K562 (cell line): ENCODE measurements around the gene TADA1. TPM values are rescaled to one million over a fixed set of nuclear protein-coding genes. Genes with fewer than 3 reads are reported as not detected.

Experiments
- CC2D1A ChIP-seq: fragments of 450-650 bp; IDR thresholded peaks from 2 replicates; pipeline ENCODE4 v1.6.1; 2017; ENCODE audit warnings: mild to moderate bottlenecking
- DIDO1 ChIP-seq: fragments of 450-650 bp; IDR thresholded peaks from 2 replicates; pipeline ENCODE4 v1.6.1; 2016; ENCODE audit warnings: low read depth, missing biosample characterization, missing genetic modification characterization
- FOSL1 ChIP-seq: fragments of 200-800 bp; sonication (Bioruptor generic); conservative IDR thresholded peaks from 2 replicates; pipeline ENCODE4 v1.6.1; 2016; ENCODE audit warnings: missing genetic modification characterization, missing compliant biosample characterization
- GTF2E2 ChIP-seq: fragments of 200-800 bp; sonication (Bioruptor generic); IDR thresholded peaks from 2 replicates; pipeline ENCODE4 v1.6.1; 2016; ENCODE audit warnings: missing genetic modification characterization, missing compliant biosample characterization
- KAT2B ChIP-seq: IDR thresholded peaks from one replicate; pipeline ENCODE4 v1.6.1; 2012; ENCODE audit warnings: low read depth, mild to moderate bottlenecking, control low read depth, inconsistent platforms, low read length, moderate library complexity
- KDM4B ChIP-seq, 2 experiments: fragments of 450-650 bp in 1 of 2; sonication (generic) in 1 of 2; IDR thresholded peaks; 2 replicates each; pipeline ENCODE4 v1.6.1; 2016 to 2017; ENCODE audit warnings: borderline replicate concordance in 2 of 2, antibody characterized with exemption in 1 of 2, low read depth in 1 of 2, mild to moderate bottlenecking in 1 of 2
- MNT ChIP-seq, 2 experiments: fragments of 450-650 bp; conservative IDR thresholded peaks; 2 replicates each; pipeline ENCODE4 v1.6.1; 2017; ENCODE audit warnings: mild to moderate bottlenecking in 2 of 2, moderate library complexity in 2 of 2
- MXI1 ChIP-seq: IDR thresholded peaks from 2 replicates; pipeline ENCODE4 v1.6.1; 2011; ENCODE audit warnings: low read depth, mild to moderate bottlenecking, improper control_type of control experiment, low read length
- NFE2 ChIP-seq: IDR thresholded peaks from 2 replicates; pipeline ENCODE4 v1.6.1; 2014; ENCODE audit warnings: antibody characterized with exemption, low read depth
- NR3C1 ChIP-seq: sonication (generic); formaldehyde crosslinking; IDR thresholded peaks from 2 replicates; pipeline ENCODE4 v1.8.1; 2022; ENCODE audit warnings: missing genetic modification reagents
- PHF8 ChIP-seq: fragments of 200-600 bp; sonication (generic); IDR thresholded peaks from 2 replicates; pipeline ENCODE4 v1.6.1; 2012; ENCODE audit warnings: mixed run types, mild to moderate bottlenecking, inconsistent platforms, low read length, moderate library complexity, borderline replicate concordance
- POLR2AphosphoS5 ChIP-seq: IDR thresholded peaks from 2 replicates; pipeline ENCODE4 v1.6.1; 2011; ENCODE audit warnings: mild to moderate bottlenecking, low read depth, low read length, moderate library complexity; ENCODE audit not compliant: control insufficient read depth, insufficient read depth
- PTRF ChIP-seq: fragments of 450-650 bp; IDR thresholded peaks from 2 replicates; pipeline ENCODE4 v1.6.1; 2016; ENCODE audit warnings: mild to moderate bottlenecking, missing genetic modification characterization, missing compliant biosample characterization
- RB1 ChIP-seq: fragments of 450-650 bp; IDR thresholded peaks from 2 replicates; pipeline ENCODE4 v1.6.1; 2017; ENCODE audit warnings: low read depth, mild to moderate bottlenecking
- RBM17 ChIP-seq: fragments of 200-400 bp; formaldehyde crosslinking; IDR thresholded peaks from 2 replicates; pipeline ENCODE4 v1.6.1; 2017; ENCODE audit warnings: low read depth, mild to moderate bottlenecking, low read length, borderline replicate concordance
- RBM22 ChIP-seq: fragments of 200-400 bp; formaldehyde crosslinking; IDR thresholded peaks from 2 replicates; pipeline ENCODE4 v1.6.1; 2018; ENCODE audit warnings: low read length, low read depth; ENCODE audit not compliant: poor library complexity, severe bottlenecking
- SREBF1 ChIP-seq: fragments of 150-350 bp; IDR thresholded peaks from 2 replicates; pipeline ENCODE4 v1.6.1; 2014; ENCODE audit warnings: antibody characterized with exemption, low read depth, low read length, borderline replicate concordance
- ZBTB1 ChIP-seq: sonication (generic); formaldehyde crosslinking; IDR thresholded peaks from 2 replicates; pipeline ENCODE4 v1.8.1; 2023; ENCODE audit warnings: missing genetic modification reagents, low read depth, mild to moderate bottlenecking, borderline replicate concordance
- ZBTB9 ChIP-seq: fragments of 450-650 bp; formaldehyde crosslinking; IDR thresholded peaks from 2 replicates; pipeline ENCODE4 v1.4.0; 2020; ENCODE audit warnings: mild to moderate bottlenecking, moderate library complexity
- ZFP1 ChIP-seq: fragments of 450-650 bp; formaldehyde crosslinking; IDR thresholded peaks from 2 replicates; pipeline ENCODE4 v1.4.0; 2020; ENCODE audit warnings: mild to moderate bottlenecking, mixed read lengths
- ZNF347 ChIP-seq: fragments of 450-650 bp; formaldehyde crosslinking; IDR thresholded peaks from 2 replicates; pipeline ENCODE4 v1.4.0; 2020; ENCODE audit warnings: low read depth, mild to moderate bottlenecking, moderate library complexity
- ZNF639 ChIP-seq, 2 experiments: fragments of 200-800 bp in 1 of 2; sonication (Bioruptor generic) in 1 of 2; sonication (generic) in 1 of 2; formaldehyde crosslinking in 1 of 2; IDR thresholded peaks in 1 of 2; conservative IDR thresholded peaks in 1 of 2; 2 replicates each; pipeline versions ENCODE4 v1.5.0 to v1.6.1; 2016 to 2020; ENCODE audit warnings: missing compliant biosample characterization in 1 of 2, missing genetic modification characterization in 1 of 2, missing genetic modification reagents in 1 of 2
- polyA plus RNA-seq, 8 experiments: library from polyadenylated mRNA; depleted of rRNA in 4 of 8; stranded (reverse) in 5 of 8; unstranded in 3 of 8; fragments of >200 nt; fragmentation: Nextera tagmentation in 2 of 8; fragmentation: Illumina TruSeq in 1 of 8; extraction: Ambion mirVana in 2 of 8; extraction: Trizol in 1 of 8; gene quantifications; 2 replicates each; pipeline versions ENCODE4 v1.2.1 to v1.2.3, GENCODE V29; 2011 to 2014; ENCODE audit warnings: inconsistent platforms in 1 of 8, missing spikeins in 1 of 8
- total RNA-seq, 7 experiments: library from RNA; depleted of rRNA in 6 of 7; stranded (reverse); fragments of >200 nt in 6 of 7; fragmentation: Illumina TruSeq in 2 of 7; extraction: Trizol in 2 of 7; gene quantifications; 2 replicates each; pipeline versions ENCODE4 v1.2.1 to v1.2.3, GENCODE V29; 2011 to 2021; ENCODE audit warnings: low replicate concordance in 1 of 7

TADA1 gene
- total and polyA plus RNA-seq, 9 of the 15 experiments (the other 6 are each of a cell fraction or from before 2014, with no cell fraction given), result 15.9 to 76.5 (median 28.7) TPM

- TF ChIP-seq RBM22 (no peak), POLR2AphosphoS5 (peak; percentile 55; the same call in 1 of the 2 replicates), KAT2B (no peak), SREBF1 (no peak), NFE2 (no peak), ZFP1 (CRISPR knock-in tag) (no peak), DIDO1 (tag) (no peak), CC2D1A (peak; percentile 44; the same call in 1 of the 2 replicates), RBM17 (no peak), PTRF (no peak), ZNF639 (CRISPR knock-in tag; conservative IDR thresholded peaks at IDR 0.05 in 1 of 2, IDR thresholded peaks at IDR 0.05 in 1 of 2) (0 out of 4 replicates have a peak, but pooled peaks of 1 of the 2 experiments have one; percentile 32), ZNF347 (CRISPR knock-in tag) (no peak), PHF8 (no peak), NR3C1 (CRISPR knock-in tag) (no peak), RB1 (no peak), FOSL1 (peak; percentile 45; the same call in 1 of the 2 replicates), MXI1 (peak; percentile 50; the same call in 1 of the 2 replicates), ZBTB9 (CRISPR knock-in tag) (no peak), GTF2E2 (tag) (no peak), KDM4B (IDR thresholded peaks at IDR 0.05; ENCODE audit: borderline replicate concordance in 2 of 2, low read depth in 1 of 2) (no peak), ZBTB1 (CRISPR knock-in tag) (no peak), MNT (conservative IDR thresholded peaks at IDR 0.05) (0 out of 4 replicates have a peak, but pooled peaks of 1 of the 2 experiments have one; percentile 18)
These were observed 35.5 kb downstream of the TADA1 start (continued) for GRCh38 chr1:166840309-166841274.
